ENCODE data around the gene ADD3. TPM values are rescaled to one million over a fixed set of nuclear protein-coding genes. Genes with fewer than 3 reads are reported as not detected.

The ADD3 gene
- total and polyA plus RNA-seq, 10 of the 15 experiments (the other 5 are each of a cell fraction or from before 2014, with no cell fraction given), result 27.3 to 129 (median 67.8) TPM

- 80% methylated on average over 9 of the region's 9 CpGs for WGBS (ENCODE audit: insufficient coverage, insufficient replicate concordance, low lambda C conversion rate, missing lambda C conversion rate)
- peak; percentile 35 for ATAC-seq
- CTCF ChIA-PET, result interaction anchor here (0.6 to 6.8 kb wide), 34 partner anchors 8 to 1993 kb away, joined by 3 to 77 read pairs (median 4); no protein-coding TSS in a partner anchor
Observed at GRCh38 chr10:110035070-110035921, 27.5 kb downstream of the ADD3 start.

More at GRCh38 chr10:110035070-110035921, 27.5 kb downstream of the ADD3 start:
- in situ Hi-C loops (cut with MboI), result no loop called here
- H3K27ac ChIP-seq (ENCODE audit: control insufficient read depth, insufficient read depth), result no peak overlapping the region
- intact Hi-C loops (cut with micrococcal nuclease; ENCODE audit: unreplicated experiment), result no loop called here
- peak overlapping the region; percentile 20; the same call in 1 of the 2 replicates for H3K4me3 ChIP-seq
- SMC1A ChIA-PET (ENCODE audit: uncharacterized antibody, unreplicated experiment), result interaction anchor here (0.8 to 4.0 kb wide), 23 partner anchors 11 to 151 kb away, joined by 3 to 22 read pairs (median 6); partner anchors contain the start of gene ADD3
- H3K27me3 ChIP-seq (replicated peaks in 1 of 2; ENCODE audit: control insufficient read depth in 2 of 2, insufficient read depth in 2 of 2, low read length in 1 of 2), result no peaks in the 10 kb centered on the region
- DNase-seq (ENCODE audit: low read depth, low spot score) (no peak), FAIRE-seq (no peak)
- no peak for TF ChIP-seq ELK1 (IDR thresholded peaks at IDR 0.05; ENCODE audit: low read depth, low read length)
- TF ChIP-seq SREBF2 (IDR thresholded peaks at IDR 0.05; ENCODE audit: low read length), result no peak
- TF ChIP-seq TCF3 (IDR thresholded peaks at IDR 0.05; ENCODE audit: borderline replicate concordance, insufficient read depth, low read depth, low read length), result peak; percentile 16; the same call in 1 of the 2 replicates
- no peak for TF ChIP-seq MEF2B (IDR thresholded peaks at IDR 0.05; ENCODE audit: partially characterized antibody, poor library complexity, severe bottlenecking)
- TF ChIP-seq MYC (IDR thresholded peaks at IDR 0.05; ENCODE audit: insufficient read depth, insufficient read length, insufficient replicate concordance, low read length, severe bottlenecking), result no peak
- no peak for TF ChIP-seq WRNIP1 (IDR thresholded peaks at IDR 0.05; ENCODE audit: borderline replicate concordance, low read depth, low read length)
- 0 out of 2 replicates have a peak, but pooled peaks have one; percentile 7 for TF ChIP-seq RAD21 (IDR thresholded peaks at IDR 0.05; ENCODE audit: insufficient read depth, low read depth, low read length)
- no peak for TF ChIP-seq MTA2 (IDR thresholded peaks at IDR 0.05; ENCODE audit: low read depth)
- TF ChIP-seq RELA (IDR thresholded peaks at IDR 0.05; ENCODE audit: borderline replicate concordance, partially characterized antibody), result no peak
- TF ChIP-seq, protein P1, sequence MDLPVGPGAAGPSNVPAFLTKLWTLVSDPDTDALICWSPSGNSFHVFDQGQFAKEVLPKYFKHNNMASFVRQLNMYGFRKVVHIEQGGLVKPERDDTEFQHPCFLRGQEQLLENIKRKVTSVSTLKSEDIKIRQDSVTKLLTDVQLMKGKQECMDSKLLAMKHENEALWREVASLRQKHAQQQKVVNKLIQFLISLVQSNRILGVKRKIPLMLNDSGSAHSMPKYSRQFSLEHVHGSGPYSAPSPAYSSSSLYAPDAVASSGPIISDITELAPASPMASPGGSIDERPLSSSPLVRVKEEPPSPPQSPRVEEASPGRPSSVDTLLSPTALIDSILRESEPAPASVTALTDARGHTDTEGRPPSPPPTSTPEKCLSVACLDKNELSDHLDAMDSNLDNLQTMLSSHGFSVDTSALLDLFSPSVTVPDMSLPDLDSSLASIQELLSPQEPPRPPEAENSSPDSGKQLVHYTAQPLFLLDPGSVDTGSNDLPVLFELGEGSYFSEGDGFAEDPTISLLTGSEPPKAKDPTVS (IDR thresholded peaks at IDR 0.05; ENCODE audit: low read depth, low read length), result no peak
- TF ChIP-seq SKIL (IDR thresholded peaks at IDR 0.05; ENCODE audit: low read depth, poor library complexity, severe bottlenecking), result no peak
- TF ChIP-seq, protein P2, sequence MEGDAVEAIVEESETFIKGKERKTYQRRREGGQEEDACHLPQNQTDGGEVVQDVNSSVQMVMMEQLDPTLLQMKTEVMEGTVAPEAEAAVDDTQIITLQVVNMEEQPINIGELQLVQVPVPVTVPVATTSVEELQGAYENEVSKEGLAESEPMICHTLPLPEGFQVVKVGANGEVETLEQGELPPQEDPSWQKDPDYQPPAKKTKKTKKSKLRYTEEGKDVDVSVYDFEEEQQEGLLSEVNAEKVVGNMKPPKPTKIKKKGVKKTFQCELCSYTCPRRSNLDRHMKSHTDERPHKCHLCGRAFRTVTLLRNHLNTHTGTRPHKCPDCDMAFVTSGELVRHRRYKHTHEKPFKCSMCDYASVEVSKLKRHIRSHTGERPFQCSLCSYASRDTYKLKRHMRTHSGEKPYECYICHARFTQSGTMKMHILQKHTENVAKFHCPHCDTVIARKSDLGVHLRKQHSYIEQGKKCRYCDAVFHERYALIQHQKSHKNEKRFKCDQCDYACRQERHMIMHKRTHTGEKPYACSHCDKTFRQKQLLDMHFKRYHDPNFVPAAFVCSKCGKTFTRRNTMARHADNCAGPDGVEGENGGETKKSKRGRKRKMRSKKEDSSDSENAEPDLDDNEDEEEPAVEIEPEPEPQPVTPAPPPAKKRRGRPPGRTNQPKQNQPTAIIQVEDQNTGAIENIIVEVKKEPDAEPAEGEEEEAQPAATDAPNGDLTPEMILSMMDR (IDR thresholded peaks at IDR 0.05 in 2 of 3, conservative IDR thresholded peaks at IDR 0.05 in 1 of 3; ENCODE audit: control insufficient read depth in 2 of 3, extremely low read depth in 1 of 3, insufficient read depth in 1 of 3, low read depth in 3 of 3, low read length in 3 of 3), result peak in 1 of 3 experiments; percentile 8; a peak in 2 of 6 replicates
- H3K79me2 ChIP-seq (ENCODE audit: control insufficient read depth, insufficient read depth, low read length), result peaks cover 10% of the 10 kb centered on the region
- H3K9ac ChIP-seq (ENCODE audit: control insufficient read depth, insufficient read depth, low read length), result no peak overlapping the region
- H3K36me3 ChIP-seq (ENCODE audit: control insufficient read depth in 2 of 2, insufficient read depth in 2 of 2, low read length in 1 of 2), result no peaks in the 10 kb centered on the region; a peak in 1 of 4 replicates
- no peak overlapping the region for H2AFZ ChIP-seq (ENCODE audit: control insufficient read depth, low read depth, low read length)
- H3K4me2 ChIP-seq (ENCODE audit: control insufficient read depth, insufficient read depth), result no peak overlapping the region
- H4K20me1 ChIP-seq (ENCODE audit: control insufficient read depth, insufficient read depth), result no peaks in the 10 kb centered on the region
- peaks cover 16% of the 10 kb centered on the region for H3K4me1 ChIP-seq (ENCODE audit: control insufficient read depth, insufficient read depth, low read length)
- RAD21 ChIA-PET (ENCODE audit: unreplicated experiment), result interaction anchor here (0.6 to 4.9 kb wide), 20 partner anchors 13 to 151 kb away, joined by 3 to 31 read pairs (median 3); no protein-coding TSS in a partner anchor
- POLR2A ChIA-PET, result interaction anchor here (0.6 to 2.2 kb wide), 7 partner anchors 9 to 87 kb away, joined by 3 to 7 read pairs (median 4); no protein-coding TSS in a partner anchor
- no peaks in the 10 kb centered on the region for H3K9me3 ChIP-seq (replicated peaks; ENCODE audit: control insufficient read depth, insufficient read depth, low read length)
- no TSS peak for BruUV-seq (replicated peaks)

Measured in GM12878 (cell line).